HG02610 (cell line): ENCODE measurements around the gene UCN.

ENCODE experiments used
- ATAC-seq: cut with Tn5 transposase; IDR thresholded peaks from one replicate; pipeline ENCODE4 v1.9.1; 2021; ENCODE audit warnings: mild to moderate bottlenecking, moderate library complexity; ENCODE audit not compliant: unreplicated experiment

The UCN gene

DNA sequence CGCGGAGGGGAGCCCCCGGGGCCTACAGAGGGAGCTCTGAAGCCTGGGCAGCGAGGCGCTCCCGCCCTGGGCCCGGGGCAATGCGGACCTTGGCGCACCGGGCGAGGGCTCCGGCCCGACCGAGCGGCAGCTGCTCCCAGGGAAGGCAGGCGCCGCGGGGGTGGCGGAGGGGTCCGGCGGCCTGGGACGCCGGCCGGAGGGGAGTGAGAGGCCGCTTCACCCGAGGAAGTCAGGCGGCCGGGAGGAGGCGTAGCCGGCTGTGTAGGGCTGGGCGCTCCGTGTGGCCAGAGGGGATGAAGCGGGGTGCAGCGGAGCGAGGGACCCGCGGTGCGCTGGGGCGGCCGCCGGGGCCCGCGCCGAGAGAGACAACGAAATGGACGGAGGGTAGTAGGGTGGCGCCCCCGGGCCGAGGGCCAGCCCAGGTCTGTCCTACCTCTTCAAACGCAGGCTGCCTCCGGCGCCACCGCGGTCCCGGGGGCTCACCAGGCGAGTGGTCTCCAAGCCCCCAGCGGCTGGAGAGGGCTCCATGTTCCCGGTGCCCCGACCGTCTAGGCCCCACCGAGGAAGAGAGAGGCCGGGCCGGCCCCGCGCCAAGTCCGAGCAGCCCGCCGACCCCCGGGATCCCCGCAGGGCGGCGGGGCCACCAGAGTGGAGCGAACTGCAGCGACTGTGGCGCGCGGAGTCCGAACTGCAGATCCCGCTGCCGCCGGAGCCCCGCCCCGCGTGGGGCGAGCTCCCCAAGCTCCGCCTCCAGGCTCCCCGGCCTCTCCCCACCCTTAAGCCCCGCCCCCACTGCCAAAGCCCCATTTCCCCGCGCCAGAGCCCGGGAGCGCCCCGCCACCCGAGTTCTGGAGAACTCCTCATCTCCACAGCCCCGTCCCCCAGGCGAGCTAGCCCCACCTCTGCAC lies 45.6 kb downstream of the UCN start, which contains the start of gene SLC30A3:
TSS of gene SLC30A3 (minus strand) at position 669 of the 908 bp plus-strand sequence. CDS start at position 528, 141 bp downstream.
- no peak for ATAC-seq

DNA sequence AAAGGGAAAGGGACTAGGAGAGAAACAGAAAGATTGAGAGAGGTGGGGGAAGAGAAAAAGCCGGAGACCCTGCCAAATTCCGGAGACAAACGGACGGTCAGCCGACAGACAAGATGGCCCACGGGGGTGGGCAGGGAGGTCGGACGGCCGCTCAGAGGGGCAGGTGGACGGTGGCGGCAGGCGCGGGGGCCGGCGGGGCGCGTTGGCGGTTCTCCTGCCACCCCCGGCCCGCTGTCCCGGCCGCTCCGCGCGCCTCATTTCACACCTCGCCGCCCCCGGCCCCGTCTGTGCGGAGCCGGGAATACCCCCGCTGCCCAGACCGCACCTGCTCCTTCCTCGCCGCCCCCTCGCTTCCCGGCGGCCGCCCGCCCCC lies 46.3 kb downstream of the UCN start:
- no peak for ATAC-seq

- no peak for ATAC-seq
Observed at GRCh38 chr2:27261241-27261925, 46.9 kb downstream of the UCN start.

GRCh38 chr2:27258051-27258450 lies 50.2 kb downstream of the UCN start:
- no peak for ATAC-seq
